ENCODE results near the gene SLC9A5. TPM values are rescaled to one million over a fixed set of nuclear protein-coding genes. Genes with fewer than 3 reads are reported as not detected.

Gene SLC9A5
- total and polyA plus RNA-seq, 9 of the 15 experiments (the other 6 are each of a cell fraction or from before 2014, with no cell fraction given) = 0.06 to 3.1 (median 1.2) TPM

GRCh38 chr16:67277294-67277998 is 28.7 kb downstream of the SLC9A5 start (continued):
- TF ChIP-seq ZFX (CRISPR knock-in tag; IDR thresholded peaks at IDR 0.05) (peak; percentile 32), OTX1 (CRISPR knock-in tag; IDR thresholded peaks at IDR 0.05) (no peak), FOXA3 (CRISPR knock-in tag; conservative IDR thresholded peaks at IDR 0.05 in 1 of 2, IDR thresholded peaks at IDR 0.05 in 1 of 2) (peak in 1 of 2 experiments; percentile 13; a peak in 1 of 4 replicates), ZNF778 (CRISPR knock-in tag; IDR thresholded peaks at IDR 0.05) (no peak), ZNF583 (CRISPR knock-in tag; IDR thresholded peaks at IDR 0.05) (no peak), ATF2 (CRISPR knock-in tag; IDR thresholded peaks at IDR 0.05) (no peak)

GRCh38 chr16:67277999-67278772 is 29.4 kb downstream of the SLC9A5 start:
- peak; percentile 59 for FAIRE-seq
- peak overlapping the region; percentile 87 for H2AFZ ChIP-seq (ENCODE audit: low read depth, low read length)
- TF ChIP-seq KDM2B (CRISPR knock-in tag; IDR thresholded peaks at IDR 0.05) (no peak), ARID2 (IDR thresholded peaks at IDR 0.05) (no peak; the same call in 1 of the 2 replicates), BCOR (IDR thresholded peaks at IDR 0.05) (no peak), ZZZ3 (IDR thresholded peaks at IDR 0.05) (no peak), ZFPM2 (CRISPR knock-in tag; IDR thresholded peaks at IDR 0.05) (no peak), CBFB (CRISPR knock-in tag; IDR thresholded peaks at IDR 0.05) (0 out of 2 replicates have a peak, but pooled peaks have one; percentile 28), FOXA3 (CRISPR knock-in tag; conservative IDR thresholded peaks at IDR 0.05 in 1 of 2, IDR thresholded peaks at IDR 0.05 in 1 of 2) (0 out of 4 replicates have a peak, but pooled peaks of 1 of the 2 experiments have one; percentile 2), CC2D1A (IDR thresholded peaks at IDR 0.05) (peak; percentile 62), ZBTB33 (CRISPR knock-in tag; IDR thresholded peaks at IDR 0.05) (no peak), NFATC3 (IDR thresholded peaks at IDR 0.05) (no peak), ARID1B (IDR thresholded peaks at IDR 0.05) (no peak)
- TF ChIP-seq, protein P1, sequence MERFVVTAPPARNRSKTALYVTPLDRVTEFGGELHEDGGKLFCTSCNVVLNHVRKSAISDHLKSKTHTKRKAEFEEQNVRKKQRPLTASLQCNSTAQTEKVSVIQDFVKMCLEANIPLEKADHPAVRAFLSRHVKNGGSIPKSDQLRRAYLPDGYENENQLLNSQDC (CRISPR knock-in tag; IDR thresholded peaks at IDR 0.05) = no peak

More at GRCh38 chr16:67277999-67278772, 29.4 kb downstream of the SLC9A5 start:
- Histone ChIP-seq H3K4me3 (peak overlapping the region; percentile 74), H3K27ac (ENCODE audit: extremely low read depth, low read depth, low read length) (peak overlapping the region; percentile 83), H4K20me1 (replicated peaks; ENCODE audit: control insufficient read depth, insufficient read depth, low read length) (no peaks in the 10 kb centered on the region), H3K27me3 (ENCODE audit: control insufficient read depth in 2 of 2, insufficient read depth in 2 of 2, low read length in 2 of 2) (no peaks in the 10 kb centered on the region), H3K9me1 (ENCODE audit: control insufficient read depth, insufficient read depth, low read length) (no peaks in the 10 kb centered on the region), H3K4me1 (replicated peaks in 1 of 2; ENCODE audit: control insufficient read depth in 2 of 2, insufficient read depth in 2 of 2, low read length in 2 of 2) (peaks cover 22 to 38% of the 10 kb centered on the region in 2 experiments), H3K79me2 (ENCODE audit: control insufficient read depth, insufficient read depth, low read length) (peaks cover 30% of the 10 kb centered on the region), H3K36me3 (ENCODE audit: control insufficient read depth, insufficient read depth, low read length) (peaks cover 37% of the 10 kb centered on the region; the same call in 2 of the 3 replicates), H3K9ac (ENCODE audit: insufficient read depth in 1 of 2, low read depth in 2 of 2, low read length in 2 of 2) (peak overlapping the region; percentile 88 to 97), H3K9me3 (replicated peaks; ENCODE audit: control insufficient read depth, insufficient read depth, low read depth, low read length) (no peaks in the 10 kb centered on the region), H3K4me2 (ENCODE audit: insufficient read depth, low read length) (peak overlapping the region; percentile 95)
- intact Hi-C loops (cut with micrococcal nuclease) (loop anchor here (1.0 to 5.0 kb wide), 2 partner anchors 18 to 41 kb away; no protein-coding TSS in a partner anchor), in situ Hi-C loops (cut with MboI) (no loop called here)
- ATAC-seq (no peak), DNase-seq (ENCODE audit: extremely low read depth in 1 of 4, low spot score in 3 of 4) (no peak)
- POLR2A ChIA-PET = interaction anchor here (0.6 to 1.7 kb wide), 5 partner anchors 8 to 88 kb away, joined by 3 to 5 read pairs (median 4); partner anchors contain the start of gene EXOC3L1
- WGBS (ENCODE audit: insufficient coverage, low coverage, missing lambda C conversion rate) = 24% methylated on average over 11 of the region's 13 CpGs
- CTCF ChIA-PET (ENCODE audit: low intra/inter-chr PET ratio) = interaction anchor here (0.8 to 2.3 kb wide), 3 partner anchors 18 to 331 kb away, joined by 3 to 18 read pairs (median 6); no protein-coding TSS in a partner anchor
- BruUV-seq (replicated peaks) = no TSS peak

All from K562 (cell line).